HG02938 (cell line): ENCODE data around the gene DPT.
"Not testable (repeated sequence)": the region's sequence is repeated elsewhere in the genome, so short reads cannot be mapped to it uniquely, and the experiment has no call there.

Experiments
- ATAC-seq: cut with Tn5 transposase; IDR thresholded peaks from one replicate; pipeline ENCODE4 v1.9.1; 2021; ENCODE audit warnings: mild to moderate bottlenecking, moderate library complexity; ENCODE audit not compliant: unreplicated experiment

DPT gene

GRCh38 chr1:168728473-168729404, at the start of gene DPT:
TSS of gene DPT (minus strand) at chr1:168729206. CDS start at chr1:168729174, 32 bp downstream.
- ATAC-seq: no peak

GRCh38 chr1:168775366-168775765, 46.4 kb upstream of the DPT start:
- no peak for ATAC-seq

- no peak for ATAC-seq
Measured at GRCh38 chr1:168774241-168774640, 45.2 kb upstream of the DPT start.

GRCh38 chr1:168772428-168773060, 43.5 kb upstream of the DPT start:
- ATAC-seq: no peak

- ATAC-seq: no peak
Measured at GRCh38 chr1:168771104-168771630, 42.2 kb upstream of the DPT start.

- not testable (repeated sequence) for ATAC-seq
Measured at GRCh38 chr1:168769893-168770292, 40.9 kb upstream of the DPT start.

GRCh38 chr1:168767894-168768584, 39.0 kb upstream of the DPT start:
- ATAC-seq: no peak

GRCh38 chr1:168766568-168766967, 37.6 kb upstream of the DPT start:
- no peak for ATAC-seq

GRCh38 chr1:168763031-168763430, 34.0 kb upstream of the DPT start:
- ATAC-seq: no peak

- ATAC-seq: no peak
Measured at GRCh38 chr1:168762473-168762872, 33.5 kb upstream of the DPT start.

- ATAC-seq: no peak
Measured at GRCh38 chr1:168760781-168761180, 31.8 kb upstream of the DPT start.

GRCh38 chr1:168760241-168760640, 31.2 kb upstream of the DPT start:
- ATAC-seq: no peak

GRCh38 chr1:168759077-168759476, 30.1 kb upstream of the DPT start:
- no peak for ATAC-seq

- no peak for ATAC-seq
Measured at GRCh38 chr1:168758503-168758902, 29.5 kb upstream of the DPT start.

GRCh38 chr1:168755800-168756418, 26.9 kb upstream of the DPT start:
- ATAC-seq: no peak

GRCh38 chr1:168752171-168752832, 23.3 kb upstream of the DPT start:
- ATAC-seq: no peak

GRCh38 chr1:168751195-168751650, 22.2 kb upstream of the DPT start:
- no peak for ATAC-seq

GRCh38 chr1:168742994-168743650, 14.1 kb upstream of the DPT start:
- ATAC-seq: no peak

GRCh38 chr1:168742386-168742785, 13.4 kb upstream of the DPT start:
- no peak for ATAC-seq

GRCh38 chr1:168739908-168740307, 10.9 kb upstream of the DPT start:
- no peak for ATAC-seq
